ENCODE measurements around the gene CEP55.
"Not testable (repeated sequence)": the region's sequence is repeated elsewhere in the genome, so short reads cannot be mapped to it uniquely, and the experiment has no call there.

The CEP55 gene

DNA sequence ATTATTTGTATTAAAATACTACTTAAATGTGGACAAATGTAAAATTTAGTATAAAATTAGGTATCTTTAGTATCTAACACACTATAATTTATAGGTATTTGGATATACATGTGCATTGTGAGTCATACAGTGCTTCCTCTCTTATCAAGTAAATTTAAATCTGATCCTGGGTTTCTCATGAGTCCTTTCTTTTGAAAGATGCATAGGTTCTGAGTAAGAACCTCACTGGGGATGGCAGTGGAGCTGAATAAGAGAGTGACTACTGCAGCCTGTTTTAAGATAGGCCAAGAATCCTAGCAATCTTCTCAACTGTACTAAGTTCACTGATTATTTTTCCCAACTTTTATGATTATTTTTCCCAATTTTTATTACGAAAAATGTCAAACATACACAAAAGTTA, 16.2 kb downstream of the CEP55 start:
- Mint-ChIP-seq H3K36me3 (ENCODE audit: low read depth) (peaks cover 2% of the 10 kb centered on the region), H3K4me3 (no peak overlapping the region), H3K27ac (no peak overlapping the region), H3K9me3 (no peaks in the 10 kb centered on the region), H3K27me3 (no peaks in the 10 kb centered on the region), H3K4me1 (ENCODE audit: low read depth) (peaks cover 42% of the 10 kb centered on the region)
- intact Hi-C loops (cut with micrococcal nuclease): loop anchor here (10.0 kb wide), 1 partner anchor 428 kb away; no protein-coding TSS in a partner anchor

DNA sequence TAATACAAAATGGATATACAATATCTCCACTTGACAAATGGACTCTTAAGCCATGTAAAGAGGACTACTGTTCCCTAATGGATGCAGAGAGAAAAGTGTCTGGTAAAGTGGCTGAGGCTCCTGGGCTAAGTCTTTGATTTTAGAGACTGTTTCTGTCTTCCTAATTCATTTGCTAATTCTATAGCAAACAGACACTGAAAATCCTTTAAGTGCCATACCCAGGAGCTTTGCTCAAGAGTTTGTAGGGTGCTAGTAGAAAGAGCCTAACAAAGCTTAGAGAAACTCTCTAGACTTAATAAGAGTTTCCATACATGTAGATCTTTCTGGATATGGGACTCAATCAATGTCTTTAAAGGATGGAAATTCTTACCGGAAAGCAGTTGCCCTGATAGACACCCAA, 16.7 kb downstream of the CEP55 start:
- Mint-ChIP-seq H3K9me3 (no peaks in the 10 kb centered on the region), H3K4me3 (no peak overlapping the region), H3K36me3 (ENCODE audit: low read depth) (no peaks in the 10 kb centered on the region), H3K27ac (no peak overlapping the region), H3K27me3 (no peaks in the 10 kb centered on the region), H3K4me1 (ENCODE audit: low read depth) (peaks cover 43% of the 10 kb centered on the region)
- intact Hi-C loops (cut with micrococcal nuclease): loop anchor here (10.0 kb wide), 1 partner anchor 428 kb away; no protein-coding TSS in a partner anchor

DNA sequence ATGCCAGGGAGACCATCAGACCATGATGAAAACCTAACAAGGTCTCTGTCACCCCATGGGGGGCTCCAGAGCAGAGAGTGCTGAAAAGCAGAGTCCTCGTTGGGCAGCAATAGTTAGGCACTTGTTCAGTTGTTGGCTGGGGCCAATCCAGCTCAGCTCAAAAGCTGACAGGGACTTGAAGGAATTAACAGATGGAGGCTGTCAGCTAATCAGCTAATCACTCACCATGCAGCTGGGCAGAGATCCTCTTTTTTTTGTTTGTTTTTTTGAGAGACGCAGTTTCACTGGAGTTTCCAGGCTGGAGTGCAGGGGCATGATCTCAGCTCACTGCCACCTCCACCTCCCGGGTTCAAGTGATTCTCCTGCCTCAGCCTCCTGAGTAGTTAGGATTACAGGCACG, 18.1 kb downstream of the CEP55 start:
- Mint-ChIP-seq H3K4me1 (ENCODE audit: low read depth) (peaks cover 43% of the 10 kb centered on the region), H3K36me3 (ENCODE audit: low read depth) (no peaks in the 10 kb centered on the region), H3K4me3 (no peak overlapping the region), H3K27ac (peak overlapping the region; percentile 92), H3K9me3 (no peaks in the 10 kb centered on the region), H3K27me3 (no peaks in the 10 kb centered on the region)
- intact Hi-C loops (cut with micrococcal nuclease): loop anchor here (10.0 kb wide), 1 partner anchor 430 kb away; no protein-coding TSS in a partner anchor

DNA sequence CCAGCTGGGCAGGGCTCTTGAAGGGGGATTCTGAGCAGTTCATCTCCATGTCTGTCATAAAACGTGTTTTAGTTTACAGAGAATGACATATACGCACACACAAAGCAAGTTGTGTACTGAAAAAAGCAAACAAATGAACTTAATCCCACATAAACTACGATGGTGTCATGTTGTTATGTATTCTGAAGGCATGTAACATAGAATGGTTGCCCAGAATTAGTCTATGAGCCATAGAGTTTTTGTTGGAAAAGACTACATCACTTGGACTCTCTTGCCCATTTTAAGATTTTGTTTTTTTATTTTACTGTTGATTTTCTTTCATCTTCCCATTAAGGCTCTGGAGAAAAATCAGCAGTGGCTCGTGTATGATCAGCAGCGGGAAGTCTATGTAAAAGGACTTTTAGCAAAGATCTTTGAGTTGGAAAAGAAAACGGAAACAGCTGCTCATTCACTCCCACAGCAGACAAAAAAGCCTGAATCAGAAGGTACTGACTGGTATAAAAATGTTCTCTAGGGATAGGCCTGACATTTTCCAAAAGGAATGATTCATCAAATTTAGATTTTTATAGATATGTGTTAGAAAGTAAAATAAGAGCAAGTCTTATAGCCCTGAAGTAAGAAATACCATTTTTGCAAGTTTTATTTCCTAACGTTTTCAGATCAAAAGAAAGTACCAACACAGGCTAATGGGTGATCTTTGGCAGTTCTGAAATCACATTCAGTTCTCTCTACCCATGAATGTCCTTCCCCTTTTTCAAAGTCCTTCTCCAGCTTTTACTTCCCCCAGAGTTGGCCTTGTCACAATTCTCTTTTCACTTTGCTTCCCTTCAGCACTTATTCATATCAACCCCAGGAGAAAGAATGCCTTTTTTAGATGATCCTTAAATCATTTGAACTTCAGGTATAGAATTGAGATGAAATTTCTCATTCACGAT, 18.9 kb downstream of the CEP55 start:
- intact Hi-C loops (cut with micrococcal nuclease): loop anchor here (10.0 kb wide), 1 partner anchor 431 kb away; no protein-coding TSS in a partner anchor

DNA sequence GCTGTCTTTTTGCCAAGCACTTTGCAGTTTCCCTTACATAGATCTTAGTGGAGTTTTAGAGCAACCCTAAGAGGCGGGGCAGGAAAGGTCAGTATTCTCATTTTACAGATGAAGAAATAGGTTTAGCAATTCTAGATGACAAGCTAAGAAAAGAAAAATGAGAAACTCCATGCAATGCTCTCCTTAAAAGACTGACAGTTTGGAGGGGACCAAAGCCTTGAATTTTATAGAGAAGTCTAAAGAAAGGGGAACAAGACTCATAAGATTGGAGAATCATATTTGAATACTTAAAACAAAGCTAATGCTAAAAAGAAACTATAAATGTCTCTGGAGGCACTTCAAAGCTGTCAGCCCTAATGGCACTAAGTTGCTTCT, 19.6 kb downstream of the CEP55 start:
- Mint-ChIP-seq H3K4me1 (ENCODE audit: low read depth) (peaks cover 37% of the 10 kb centered on the region), H3K36me3 (ENCODE audit: low read depth) (no peaks in the 10 kb centered on the region), H3K9me3 (no peaks in the 10 kb centered on the region), H3K4me3 (peak overlapping the region; percentile 46), H3K27ac (peak overlapping the region; percentile 92), H3K27me3 (no peaks in the 10 kb centered on the region)
- intact Hi-C loops (cut with micrococcal nuclease): loop anchor here (10.0 kb wide), 1 partner anchor 431 kb away; no protein-coding TSS in a partner anchor

More for the DNA sequence above, 18.9 kb downstream of the CEP55 start:
- H3K9me3 Mint-ChIP-seq: no peaks in the 10 kb centered on the region
- no peaks in the 10 kb centered on the region for H3K27me3 Mint-ChIP-seq
- peak overlapping the region; percentile 46 for H3K4me3 Mint-ChIP-seq
- H3K27ac Mint-ChIP-seq: peak overlapping the region; percentile 92
- peaks cover 40% of the 10 kb centered on the region for H3K4me1 Mint-ChIP-seq (ENCODE audit: low read depth)
- H3K36me3 Mint-ChIP-seq (ENCODE audit: low read depth): no peaks in the 10 kb centered on the region

DNA sequence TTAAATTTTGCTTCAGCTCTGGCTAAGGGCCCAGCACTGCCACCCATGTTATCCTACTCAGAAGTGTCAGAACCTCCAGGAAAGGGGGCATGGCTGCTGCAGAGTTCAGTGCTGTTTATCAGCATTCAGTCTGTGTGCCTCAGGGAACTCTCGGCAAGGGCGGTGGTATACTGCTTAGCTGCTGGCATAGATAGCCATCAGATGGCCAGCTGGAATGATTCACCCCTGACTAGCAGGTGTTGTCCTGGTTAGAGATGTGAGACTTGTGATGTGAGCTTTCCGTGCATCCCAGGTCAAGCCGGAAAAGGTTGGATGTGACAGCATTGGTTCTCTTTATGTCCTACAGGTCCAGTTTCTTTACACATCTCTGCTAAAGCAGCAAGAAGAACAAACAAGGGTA, 22.1 kb downstream of the CEP55 start:
- Mint-ChIP-seq H3K4me1 (ENCODE audit: low read depth) (peaks cover 37% of the 10 kb centered on the region), H3K4me3 (no peak overlapping the region), H3K27me3 (no peaks in the 10 kb centered on the region), H3K27ac (no peak overlapping the region), H3K9me3 (peaks cover 8% of the 10 kb centered on the region), H3K36me3 (ENCODE audit: low read depth) (peaks cover 6% of the 10 kb centered on the region)
- intact Hi-C loops (cut with micrococcal nuclease): loop anchor here (10.0 kb wide), 1 partner anchor 434 kb away; no protein-coding TSS in a partner anchor

DNA sequence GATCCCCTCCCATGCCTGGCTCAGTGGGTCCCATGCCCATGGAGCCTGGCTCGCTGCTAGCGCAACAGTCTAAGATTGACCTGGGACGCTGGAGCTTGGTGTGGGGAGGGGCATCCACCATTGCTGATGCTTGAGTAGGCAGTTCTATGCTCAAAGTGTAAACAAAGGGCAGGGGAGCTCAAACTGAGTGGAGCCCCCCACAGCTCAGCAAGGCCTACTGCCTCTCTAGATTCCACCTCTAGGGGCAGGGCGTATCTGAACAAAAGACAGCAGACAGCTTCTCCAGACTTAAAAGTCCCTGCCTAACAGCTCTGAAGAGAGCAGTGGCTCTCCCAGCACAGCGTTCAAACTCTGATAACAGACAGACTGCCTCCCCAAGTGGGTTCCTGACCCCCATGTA, 38.9 kb downstream of the CEP55 start:
- H3K36me3 Mint-ChIP-seq (ENCODE audit: low read depth): no peaks in the 10 kb centered on the region
- intact Hi-C loops (cut with micrococcal nuclease): no loop called here
- H3K27ac Mint-ChIP-seq: no peak overlapping the region
- peaks cover 15% of the 10 kb centered on the region for H3K27me3 Mint-ChIP-seq
- H3K9me3 Mint-ChIP-seq: no peaks in the 10 kb centered on the region
- no peak overlapping the region for H3K4me3 Mint-ChIP-seq
- H3K4me1 Mint-ChIP-seq (ENCODE audit: low read depth): no peaks in the 10 kb centered on the region

DNA sequence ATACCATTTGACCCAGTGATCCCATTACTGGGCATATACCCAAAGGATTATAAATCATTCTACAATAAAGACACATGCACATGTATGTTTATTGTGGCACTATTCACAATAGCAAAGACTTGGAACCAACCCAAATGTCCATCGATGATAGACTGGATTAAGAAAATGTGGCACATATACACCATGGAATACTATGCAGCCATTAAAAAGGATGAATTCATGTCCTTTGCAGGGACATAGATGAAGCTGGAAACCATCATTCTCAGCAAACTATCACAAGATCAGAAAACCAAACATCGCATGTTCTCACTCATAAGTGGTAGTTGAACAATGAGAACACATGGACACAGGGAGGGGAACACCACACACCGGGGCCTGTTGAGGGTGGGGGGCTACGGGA, 44.5 kb downstream of the CEP55 start:
- H3K27ac Mint-ChIP-seq; intact Hi-C loops (cut with micrococcal nuclease): not testable (repeated sequence)

DNA sequence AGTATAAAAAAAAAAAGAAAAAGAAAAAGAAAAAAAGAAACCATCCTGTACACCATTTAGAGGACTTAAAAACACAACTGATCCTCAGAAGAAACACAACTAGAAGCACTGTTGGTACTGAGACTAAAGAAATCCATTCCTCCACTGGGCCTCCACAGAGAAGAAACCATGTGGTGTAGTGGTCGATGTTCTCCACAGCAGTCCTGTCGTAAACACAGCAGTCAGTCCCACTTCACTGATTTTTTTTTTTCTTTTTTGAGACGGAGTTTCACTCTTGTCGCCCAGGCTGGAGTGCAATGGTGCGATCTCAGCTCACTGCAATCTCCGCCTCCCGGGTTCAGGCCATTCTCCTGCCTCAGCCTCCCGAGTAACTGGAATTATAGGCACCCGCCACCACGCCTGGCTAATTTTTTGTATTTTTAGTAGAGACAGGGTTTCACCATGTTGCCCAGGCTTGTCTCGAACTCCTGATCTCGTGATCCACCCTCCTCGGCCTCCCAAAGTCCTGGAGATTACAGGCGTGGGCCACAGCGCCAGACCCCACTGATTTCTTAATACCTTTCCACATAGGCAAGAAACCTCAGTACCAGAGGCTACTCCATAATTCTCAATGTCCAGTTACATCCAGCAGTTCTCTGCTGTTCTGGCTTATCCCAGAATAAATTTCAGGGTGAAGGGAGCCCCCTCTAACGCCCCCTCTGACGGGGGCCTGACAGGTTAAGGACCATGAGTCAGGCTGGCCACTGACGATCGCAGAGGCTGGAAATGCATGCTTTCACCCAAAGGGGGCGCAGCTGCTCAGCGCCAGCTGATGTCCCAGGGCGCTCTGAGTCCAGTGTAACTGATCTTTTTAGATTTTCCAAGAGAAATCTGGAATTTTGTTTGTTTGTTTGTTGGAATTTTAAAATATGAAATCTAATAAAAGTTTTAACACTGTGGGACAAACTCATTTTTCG, 45.3 kb downstream of the CEP55 start:
- no peaks in the 10 kb centered on the region for H3K9me3 Mint-ChIP-seq
- H3K27ac Mint-ChIP-seq: no peak overlapping the region
- intact Hi-C loops (cut with micrococcal nuclease): no loop called here
- no peaks in the 10 kb centered on the region for H3K36me3 Mint-ChIP-seq (ENCODE audit: low read depth)
- no peaks in the 10 kb centered on the region for H3K4me1 Mint-ChIP-seq (ENCODE audit: low read depth)
- H3K4me3 Mint-ChIP-seq: no peak overlapping the region
- H3K27me3 Mint-ChIP-seq: peaks cover 24% of the 10 kb centered on the region

More for the DNA sequence above, 44.5 kb downstream of the CEP55 start:
- not testable (repeated sequence) for H3K4me1 Mint-ChIP-seq (ENCODE audit: low read depth); H3K4me3 Mint-ChIP-seq; H3K36me3 Mint-ChIP-seq (ENCODE audit: low read depth); H3K9me3 Mint-ChIP-seq
- peaks cover 20% of the 10 kb centered on the region for H3K27me3 Mint-ChIP-seq

DNA sequence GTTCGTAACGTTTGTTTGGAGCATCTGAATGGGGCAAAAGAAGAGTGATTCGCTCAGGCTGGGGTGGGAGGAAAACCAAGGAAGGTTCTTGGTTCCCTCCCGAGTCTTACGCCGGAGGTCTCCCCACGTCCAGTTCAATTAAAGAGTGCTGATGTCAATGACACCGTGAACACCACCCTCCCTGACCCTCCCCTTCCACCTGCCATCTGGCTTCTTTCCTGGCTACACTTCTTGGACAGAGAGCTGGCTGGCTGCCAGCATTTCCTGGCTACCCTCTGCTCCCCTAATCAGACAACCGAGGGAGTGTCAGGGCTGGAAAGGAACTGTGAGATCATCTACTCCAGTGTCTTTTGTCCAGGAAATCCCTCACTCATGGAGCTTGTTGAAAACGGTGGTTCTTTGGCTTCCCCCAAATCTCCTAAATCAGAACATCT, 46.0 kb downstream of the CEP55 start:
- Mint-ChIP-seq H3K36me3 (ENCODE audit: low read depth) (no peaks in the 10 kb centered on the region), H3K4me1 (ENCODE audit: low read depth) (no peaks in the 10 kb centered on the region), H3K9me3 (no peaks in the 10 kb centered on the region), H3K27me3 (peaks cover 23% of the 10 kb centered on the region), H3K4me3 (no peak overlapping the region), H3K27ac (no peak overlapping the region)
- intact Hi-C loops (cut with micrococcal nuclease): no loop called here

DNA sequence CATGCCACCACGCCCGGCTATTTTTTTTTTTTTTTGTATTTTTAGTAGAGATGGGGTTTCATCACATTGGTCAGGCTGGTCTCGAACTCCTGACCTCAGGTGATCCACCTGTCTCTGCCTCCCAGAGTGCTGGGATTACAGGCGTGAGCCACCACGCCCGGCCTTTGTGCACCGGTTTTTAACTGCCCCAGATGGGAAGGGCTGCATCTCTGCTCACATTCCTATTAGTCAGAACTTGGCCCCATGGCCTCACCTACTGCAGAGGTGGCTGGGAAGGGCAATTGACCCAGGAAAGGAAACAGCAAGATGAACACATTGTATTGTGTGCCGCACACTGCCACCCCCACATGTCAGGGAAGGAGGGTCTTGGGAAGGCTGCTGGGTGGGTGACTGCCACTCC, 50.6 kb downstream of the CEP55 start:
- H3K9me3 Mint-ChIP-seq; H3K36me3 Mint-ChIP-seq (ENCODE audit: low read depth); H3K27ac Mint-ChIP-seq; H3K4me1 Mint-ChIP-seq (ENCODE audit: low read depth); H3K4me3 Mint-ChIP-seq; intact Hi-C loops (cut with micrococcal nuclease): not testable (repeated sequence)
- peaks cover 17% of the 10 kb centered on the region for H3K27me3 Mint-ChIP-seq

DNA sequence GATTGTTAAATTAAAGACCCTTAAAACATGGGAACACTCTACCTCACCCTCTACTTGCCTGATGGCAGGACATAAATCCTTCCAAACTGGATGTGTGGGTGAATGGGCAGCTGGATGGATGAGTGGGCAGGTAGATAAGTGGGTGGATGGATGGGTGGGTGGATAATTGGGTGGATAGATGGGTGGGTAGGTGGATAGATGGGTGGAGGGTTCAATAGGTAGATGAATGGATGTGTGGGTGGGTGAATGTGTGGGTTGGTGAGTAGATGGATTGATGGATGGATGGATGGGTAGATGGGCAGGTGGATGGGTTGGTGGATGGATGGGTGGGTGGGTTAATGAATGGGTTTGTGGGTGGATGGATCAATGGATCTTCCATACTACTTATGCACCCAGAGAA, 51.1 kb downstream of the CEP55 start:
- Mint-ChIP-seq H3K27ac (no peak overlapping the region), H3K4me3 (no peak overlapping the region), H3K36me3 (ENCODE audit: low read depth) (no peaks in the 10 kb centered on the region), H3K4me1 (ENCODE audit: low read depth) (no peaks in the 10 kb centered on the region), H3K27me3 (peaks cover 17% of the 10 kb centered on the region), H3K9me3 (no peaks in the 10 kb centered on the region)
- intact Hi-C loops (cut with micrococcal nuclease): no loop called here

DNA sequence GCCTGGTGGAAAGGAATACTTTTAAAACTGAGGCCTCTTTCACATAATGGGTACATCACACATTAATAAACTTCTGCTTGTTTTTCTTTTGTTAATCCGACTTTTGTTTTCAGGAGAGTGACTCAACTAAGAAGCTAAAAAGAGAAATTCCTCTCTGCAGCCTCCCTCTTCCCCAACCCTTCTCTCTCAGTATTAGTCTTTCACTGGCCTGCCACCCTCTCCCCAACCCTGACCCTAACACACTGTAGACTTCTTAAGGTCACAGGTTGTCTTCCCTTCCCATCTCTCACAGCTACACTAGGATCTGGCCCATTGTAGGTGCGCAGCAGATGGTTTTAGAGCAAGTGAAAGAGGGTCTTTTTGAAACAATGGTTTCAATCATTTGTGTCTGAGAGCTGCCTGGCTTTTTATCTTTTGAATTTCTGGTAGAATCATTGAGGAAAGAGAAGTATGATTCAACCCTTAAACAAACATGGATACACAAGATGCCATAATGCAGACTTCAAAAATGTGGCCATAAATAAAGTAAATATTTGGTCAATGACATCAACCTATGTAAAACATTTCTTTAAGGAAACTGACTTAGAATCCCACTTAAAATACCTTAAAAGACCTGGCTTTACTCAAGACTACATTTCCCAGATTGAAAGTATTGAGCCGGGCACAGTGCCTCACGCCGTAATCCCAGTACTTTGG, 52.1 kb downstream of the CEP55 start:
- H3K4me1 Mint-ChIP-seq (ENCODE audit: low read depth): no peaks in the 10 kb centered on the region
- intact Hi-C loops (cut with micrococcal nuclease): no loop called here
- H3K27me3 Mint-ChIP-seq: peaks cover 17% of the 10 kb centered on the region
- H3K4me3 Mint-ChIP-seq: no peak overlapping the region
- H3K9me3 Mint-ChIP-seq: no peaks in the 10 kb centered on the region
- no peaks in the 10 kb centered on the region for H3K36me3 Mint-ChIP-seq (ENCODE audit: low read depth)
- H3K27ac Mint-ChIP-seq: no peak overlapping the region
